ENCODE results near the gene DNAH2.

DNA sequence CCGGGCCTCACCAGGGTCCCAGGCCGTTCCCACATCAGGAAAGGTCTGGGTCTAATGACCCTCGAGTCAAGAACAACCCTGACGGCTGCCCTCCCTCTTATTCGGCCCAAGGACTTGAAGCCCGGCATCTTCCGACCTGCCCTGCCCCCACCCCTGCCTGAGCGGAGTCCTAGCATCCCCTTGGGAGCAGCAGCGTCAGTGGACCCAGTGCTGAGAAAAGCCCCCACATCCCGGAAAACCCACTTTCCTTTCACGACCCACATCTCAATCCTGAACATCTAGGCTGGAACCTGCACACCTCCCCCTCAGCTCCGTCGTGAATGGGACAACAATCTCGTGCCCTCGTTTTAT is 138.1 kb downstream of the DNAH2 start:
- no peak for TF ChIP-seq RXRA (IDR thresholded peaks at IDR 0.05; ENCODE audit: insufficient read depth, low read depth, low read length)
- TF ChIP-seq CHD2 (IDR thresholded peaks at IDR 0.05; ENCODE audit: low read length), result no peak
- TF ChIP-seq, protein P1, sequence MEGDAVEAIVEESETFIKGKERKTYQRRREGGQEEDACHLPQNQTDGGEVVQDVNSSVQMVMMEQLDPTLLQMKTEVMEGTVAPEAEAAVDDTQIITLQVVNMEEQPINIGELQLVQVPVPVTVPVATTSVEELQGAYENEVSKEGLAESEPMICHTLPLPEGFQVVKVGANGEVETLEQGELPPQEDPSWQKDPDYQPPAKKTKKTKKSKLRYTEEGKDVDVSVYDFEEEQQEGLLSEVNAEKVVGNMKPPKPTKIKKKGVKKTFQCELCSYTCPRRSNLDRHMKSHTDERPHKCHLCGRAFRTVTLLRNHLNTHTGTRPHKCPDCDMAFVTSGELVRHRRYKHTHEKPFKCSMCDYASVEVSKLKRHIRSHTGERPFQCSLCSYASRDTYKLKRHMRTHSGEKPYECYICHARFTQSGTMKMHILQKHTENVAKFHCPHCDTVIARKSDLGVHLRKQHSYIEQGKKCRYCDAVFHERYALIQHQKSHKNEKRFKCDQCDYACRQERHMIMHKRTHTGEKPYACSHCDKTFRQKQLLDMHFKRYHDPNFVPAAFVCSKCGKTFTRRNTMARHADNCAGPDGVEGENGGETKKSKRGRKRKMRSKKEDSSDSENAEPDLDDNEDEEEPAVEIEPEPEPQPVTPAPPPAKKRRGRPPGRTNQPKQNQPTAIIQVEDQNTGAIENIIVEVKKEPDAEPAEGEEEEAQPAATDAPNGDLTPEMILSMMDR (IDR thresholded peaks at IDR 0.05; ENCODE audit: control extremely low read depth in 1 of 3, insufficient read depth in 1 of 3, low read depth in 1 of 3, low read length in 3 of 3), result no peak
